Measurements from ENCODE around the gene TRIP6. TPM values are rescaled to one million over a fixed set of nuclear protein-coding genes. Genes with fewer than 3 reads are reported as not detected.
"Not testable (repeated sequence)": the region's sequence is repeated elsewhere in the genome, so short reads cannot be mapped to it uniquely, and the experiment has no call there.

The TRIP6 gene
- total RNA-seq, 1 donor from 2014 or later = 52.1 TPM

DNA sequence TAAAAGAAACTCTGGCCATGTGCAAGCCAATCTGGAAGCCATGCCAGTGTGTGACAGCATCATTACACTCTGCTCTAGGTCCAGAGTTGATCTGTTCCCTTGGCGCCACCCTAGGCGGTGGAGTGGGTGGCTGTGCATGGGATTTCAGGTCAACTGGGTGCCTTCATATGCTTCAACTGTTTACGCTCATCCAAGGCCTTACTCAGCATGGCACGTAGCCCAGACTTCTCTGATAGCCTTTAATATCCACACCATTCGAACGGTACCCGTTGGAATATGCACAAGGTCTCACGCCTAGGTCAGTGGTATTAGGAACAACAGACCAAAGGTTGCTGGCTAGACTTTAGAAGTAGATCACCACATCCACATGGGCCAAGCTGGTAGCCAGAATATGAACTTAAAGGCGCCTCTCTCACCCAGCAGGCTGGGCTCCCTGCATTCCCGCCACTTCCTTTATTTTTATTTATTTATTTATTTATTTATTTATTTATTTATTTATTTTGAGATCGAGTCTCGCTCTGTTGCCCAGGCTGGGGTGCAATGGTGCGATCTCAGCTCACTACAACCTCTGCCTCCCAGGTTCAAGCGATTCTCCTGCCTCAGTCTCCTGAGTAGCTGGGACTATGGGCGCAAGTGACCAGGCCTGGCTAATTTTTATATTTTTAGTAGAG, 47.2 kb downstream of the TRIP6 start:
- DNase-seq (ENCODE audit: extremely low spot score in 2 of 2) = no peak
- Histone ChIP-seq H3K27ac (no peak overlapping the region), H3K4me3 (no peak overlapping the region), H3K9me3 (no peaks in the 10 kb centered on the region), H3K4me1 (peaks cover 3% of the 10 kb centered on the region), H3K36me3 (no peaks in the 10 kb centered on the region), H3K27me3 (no peaks in the 10 kb centered on the region)
- TF ChIP-seq, protein P1, sequence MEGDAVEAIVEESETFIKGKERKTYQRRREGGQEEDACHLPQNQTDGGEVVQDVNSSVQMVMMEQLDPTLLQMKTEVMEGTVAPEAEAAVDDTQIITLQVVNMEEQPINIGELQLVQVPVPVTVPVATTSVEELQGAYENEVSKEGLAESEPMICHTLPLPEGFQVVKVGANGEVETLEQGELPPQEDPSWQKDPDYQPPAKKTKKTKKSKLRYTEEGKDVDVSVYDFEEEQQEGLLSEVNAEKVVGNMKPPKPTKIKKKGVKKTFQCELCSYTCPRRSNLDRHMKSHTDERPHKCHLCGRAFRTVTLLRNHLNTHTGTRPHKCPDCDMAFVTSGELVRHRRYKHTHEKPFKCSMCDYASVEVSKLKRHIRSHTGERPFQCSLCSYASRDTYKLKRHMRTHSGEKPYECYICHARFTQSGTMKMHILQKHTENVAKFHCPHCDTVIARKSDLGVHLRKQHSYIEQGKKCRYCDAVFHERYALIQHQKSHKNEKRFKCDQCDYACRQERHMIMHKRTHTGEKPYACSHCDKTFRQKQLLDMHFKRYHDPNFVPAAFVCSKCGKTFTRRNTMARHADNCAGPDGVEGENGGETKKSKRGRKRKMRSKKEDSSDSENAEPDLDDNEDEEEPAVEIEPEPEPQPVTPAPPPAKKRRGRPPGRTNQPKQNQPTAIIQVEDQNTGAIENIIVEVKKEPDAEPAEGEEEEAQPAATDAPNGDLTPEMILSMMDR (IDR thresholded peaks at IDR 0.05) = no peak
- TF ChIP-seq POLR2A (IDR thresholded peaks at IDR 0.05) (no peak), POLR2AphosphoS5 (IDR thresholded peaks at IDR 0.05; ENCODE audit: insufficient read depth in 1 of 2, low read depth in 1 of 2) (no peak)
- intact Hi-C loops (cut with DNase I) = no loop called here

DNA sequence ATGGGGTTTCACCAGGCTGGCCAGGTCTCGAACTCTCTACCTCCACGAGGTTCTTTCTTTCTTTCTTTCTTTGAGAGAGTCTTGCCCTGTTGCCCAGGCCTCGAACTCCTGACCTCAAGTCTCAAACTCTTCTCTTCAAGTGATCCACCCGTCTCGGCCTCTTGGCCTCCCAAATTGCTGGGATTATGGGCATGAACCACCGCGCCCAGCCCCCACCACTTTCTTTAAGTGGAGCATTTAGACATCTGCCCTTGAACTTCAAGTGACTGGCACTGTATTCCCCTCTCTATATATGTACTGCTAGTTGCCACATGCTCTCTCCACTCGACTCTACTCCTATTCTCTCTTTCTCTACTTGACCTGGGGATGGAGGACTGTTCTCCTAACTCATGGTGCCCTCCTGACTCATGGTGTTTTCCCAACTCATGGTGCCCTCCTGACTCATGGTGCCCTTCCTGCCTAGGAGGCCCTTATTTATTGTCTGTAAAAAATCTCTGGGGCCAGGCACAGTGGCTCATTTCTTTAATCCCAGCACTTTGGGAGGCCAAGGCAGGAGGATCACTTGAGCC, 47.8 kb downstream of the TRIP6 start:
- Histone ChIP-seq H3K27me3 (no peaks in the 10 kb centered on the region), H3K4me3 (no peak overlapping the region), H3K36me3 (no peaks in the 10 kb centered on the region), H3K4me1 (peaks cover 3% of the 10 kb centered on the region), H3K9me3 (no peaks in the 10 kb centered on the region), H3K27ac (no peak overlapping the region)
- intact Hi-C loops (cut with DNase I) = no loop called here
- no peak for TF ChIP-seq POLR2A (IDR thresholded peaks at IDR 0.05)
- DNase-seq (ENCODE audit: extremely low spot score in 2 of 2) = no peak

DNA sequence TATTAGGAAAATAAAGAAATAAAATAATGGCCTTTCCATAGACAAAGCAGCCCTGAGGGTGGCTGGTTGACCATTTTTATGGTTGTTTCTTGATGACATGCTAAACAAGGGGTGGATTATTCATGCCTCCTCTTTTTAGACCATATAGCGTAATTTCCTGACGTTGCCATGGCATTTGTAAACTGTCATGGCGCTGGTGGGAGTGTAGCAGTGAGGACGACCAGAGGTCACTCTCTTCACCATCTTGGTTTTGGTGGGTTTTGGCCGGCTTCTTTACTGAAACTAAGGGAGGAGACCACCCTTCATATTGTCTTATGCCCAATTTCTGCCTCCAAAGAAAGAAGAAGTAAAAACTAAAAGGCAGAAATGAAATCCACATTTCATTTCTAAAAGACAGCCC, 52.1 kb downstream of the TRIP6 start:
- H3K36me3 ChIP-seq; DNase-seq (ENCODE audit: extremely low spot score in 2 of 2); H3K4me1 ChIP-seq; H3K9me3 ChIP-seq; H3K27ac ChIP-seq; H3K4me3 ChIP-seq; H3K27me3 ChIP-seq; intact Hi-C loops (cut with DNase I): not testable (repeated sequence)

DNA sequence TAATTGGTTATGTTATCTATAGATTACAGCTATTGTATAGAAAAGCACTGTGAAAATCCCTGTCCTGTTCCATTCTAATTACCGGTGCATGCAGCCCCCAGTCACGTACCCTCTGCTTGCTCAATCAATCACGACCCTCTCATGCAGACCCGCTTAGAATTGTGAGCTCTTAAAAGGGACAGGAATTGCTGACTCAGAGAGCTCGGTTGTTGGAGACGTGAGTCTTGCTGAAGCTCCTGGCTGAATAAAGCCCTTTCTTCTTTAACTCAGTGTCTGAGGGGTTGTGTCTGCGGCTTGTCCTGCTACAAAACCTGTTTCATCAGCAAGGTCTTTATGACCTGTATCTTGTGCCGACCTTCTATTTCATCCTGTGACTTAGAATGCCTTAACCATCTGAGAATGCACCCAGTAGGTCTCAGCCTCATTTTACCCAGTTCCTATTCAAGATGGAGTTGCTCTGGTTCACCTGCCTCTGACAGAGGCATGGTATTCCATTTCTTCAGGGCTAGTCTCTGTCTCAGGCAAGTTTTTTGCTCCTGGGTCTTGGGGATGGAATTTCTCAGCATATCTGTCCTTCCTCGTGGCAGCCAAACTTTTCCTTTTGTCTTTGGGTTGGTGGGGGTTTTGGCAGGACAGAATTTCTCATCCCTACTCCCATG, 52.7 kb downstream of the TRIP6 start:
- DNase-seq (ENCODE audit: extremely low spot score in 2 of 2); H3K27ac ChIP-seq; H3K36me3 ChIP-seq; intact Hi-C loops (cut with DNase I); H3K27me3 ChIP-seq; H3K4me1 ChIP-seq; H3K4me3 ChIP-seq; H3K9me3 ChIP-seq: not testable (repeated sequence)

DNA sequence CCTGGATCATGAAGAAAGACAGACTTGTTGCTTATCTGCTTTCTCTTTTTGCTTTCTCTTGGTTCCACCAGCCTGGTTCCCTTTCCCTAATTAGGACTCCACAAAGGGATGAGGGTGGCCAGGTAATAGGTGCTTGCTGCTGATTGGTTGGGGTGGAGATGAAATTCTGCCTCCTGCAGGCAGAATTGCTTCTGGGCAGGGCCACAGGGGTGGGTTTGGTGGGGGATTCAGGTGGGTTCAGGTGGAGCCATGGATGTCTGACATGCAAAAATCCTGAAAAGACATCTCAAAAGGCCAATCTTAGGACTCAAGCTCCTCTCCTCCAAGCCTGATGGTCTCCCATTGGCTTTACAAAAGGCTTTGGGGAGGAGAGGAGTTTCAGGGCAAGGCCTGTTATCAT, 53.9 kb downstream of the TRIP6 start:
- Histone ChIP-seq H3K36me3 (no peaks in the 10 kb centered on the region), H3K4me1 (peaks cover 3% of the 10 kb centered on the region), H3K27me3 (no peaks in the 10 kb centered on the region), H3K4me3 (no peak overlapping the region), H3K27ac (no peak overlapping the region), H3K9me3 (no peaks in the 10 kb centered on the region)
- no peak for TF ChIP-seq POLR2AphosphoS5 (IDR thresholded peaks at IDR 0.05; ENCODE audit: insufficient read depth in 1 of 2, low read depth in 1 of 2)
- TF ChIP-seq, protein P1 (IDR thresholded peaks at IDR 0.05) = no peak
- TF ChIP-seq POLR2A (IDR thresholded peaks at IDR 0.05) = no peak
- no peak for DNase-seq (ENCODE audit: extremely low spot score in 2 of 2)
- intact Hi-C loops (cut with DNase I) = no loop called here

Small RNA genes within 50 kb of the gene (microRNA-seq; reads per million reads assigned to microRNA genes)
- not detected for gene MIR6875 (ENCODE audit: borderline number of aligned reads, borderline replicate concordance)

Small RNA genes within 50 kb of the gene (small RNA-seq; reads per million reads assigned to genes)
- gene RN7SL549P = not detected
- gene RN7SL750P = not detected

Other genes with a start within 250 kb of the TRIP6 start
- gene TFR2, start 225.8 kb upstream of the TRIP6 start, total RNA-seq = 0.25 TPM
- 0.49 TPM for gene ACTL6B, start 210.9 kb upstream of the TRIP6 start, total RNA-seq
- gene GNB2, start 193.6 kb upstream of the TRIP6 start, total RNA-seq = 283 TPM
- 20.6 TPM for gene GIGYF1, start 173.1 kb upstream of the TRIP6 start, total RNA-seq
- gene POP7, start 161.3 kb upstream of the TRIP6 start, total RNA-seq = 44.0 TPM
- gene EPO, start 146.9 kb upstream of the TRIP6 start, total RNA-seq = not detected
- gene ZAN, start 133.8 kb upstream of the TRIP6 start, total RNA-seq = not detected
- gene EPHB4, start 39.9 kb upstream of the TRIP6 start, total RNA-seq = 72.4 TPM
- gene SLC12A9, start 14.7 kb upstream of the TRIP6 start, total RNA-seq = 15.7 TPM
- gene SRRT, start 7.7 kb downstream of the TRIP6 start, total RNA-seq = 96.5 TPM
- 3.4 TPM for gene UFSP1, start 22.3 kb downstream of the TRIP6 start, total RNA-seq
- 9.3 TPM for gene ACHE, start 28.5 kb downstream of the TRIP6 start, total RNA-seq
- 0.49 TPM for gene MUC3A, start 82.1 kb downstream of the TRIP6 start, total RNA-seq
- 2.7 TPM for gene MUC12, start 102.2 kb downstream of the TRIP6 start, total RNA-seq
- gene MUC17, start 152.7 kb downstream of the TRIP6 start, total RNA-seq = not detected
- gene TRIM56, start 218.1 kb downstream of the TRIP6 start, total RNA-seq = 19.4 TPM

Data from vagina (tissue), 2 donors.